Measurements from ENCODE around the gene CACNA1S.

DNA sequence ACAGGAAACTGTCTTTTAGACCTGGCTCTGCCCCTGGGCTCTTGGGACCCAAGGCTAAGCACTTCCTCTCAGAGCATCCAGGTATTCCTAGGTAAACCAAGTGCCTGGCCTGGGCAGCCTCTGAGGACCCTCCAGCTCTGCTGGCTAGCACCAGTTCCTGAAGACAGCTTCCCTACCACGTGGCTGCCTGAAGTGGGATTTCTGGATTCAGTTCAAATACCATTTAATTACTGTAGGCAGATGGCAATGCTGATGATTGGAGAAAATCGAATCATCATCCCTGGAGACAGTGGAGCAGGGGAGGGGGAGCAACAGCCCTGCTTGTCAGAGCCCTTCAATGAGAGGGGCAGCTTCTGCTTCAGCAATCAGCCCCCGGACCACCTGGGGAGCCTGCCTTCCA, 100.6 kb downstream of the CACNA1S start:
- TF ChIP-seq POLR2A (IDR thresholded peaks at IDR 0.05; ENCODE audit: low read depth, low read length) (no peak), USF2 (IDR thresholded peaks at IDR 0.05; ENCODE audit: low read depth, low read length) (no peak), SMC3 (IDR thresholded peaks at IDR 0.05; ENCODE audit: low read depth, low read length) (no peak), RAD21 (IDR thresholded peaks at IDR 0.05; ENCODE audit: low read length) (no peak), CHD1 (IDR thresholded peaks at IDR 0.05; ENCODE audit: low read depth, low read length) (no peak), MAZ (IDR thresholded peaks at IDR 0.05; ENCODE audit: borderline replicate concordance, low read depth, low read length) (no peak), MAFK (IDR thresholded peaks at IDR 0.05; ENCODE audit: low read depth, low read length) (no peak), MXI1 (IDR thresholded peaks at IDR 0.05; ENCODE audit: borderline replicate concordance, low read depth, low read length) (no peak), RFX5 (IDR thresholded peaks at IDR 0.05; ENCODE audit: low read depth, low read length) (no peak), RCOR1 (IDR thresholded peaks at IDR 0.05; ENCODE audit: insufficient replicate concordance, low read length) (no peak)
- TF ChIP-seq, protein P1, sequence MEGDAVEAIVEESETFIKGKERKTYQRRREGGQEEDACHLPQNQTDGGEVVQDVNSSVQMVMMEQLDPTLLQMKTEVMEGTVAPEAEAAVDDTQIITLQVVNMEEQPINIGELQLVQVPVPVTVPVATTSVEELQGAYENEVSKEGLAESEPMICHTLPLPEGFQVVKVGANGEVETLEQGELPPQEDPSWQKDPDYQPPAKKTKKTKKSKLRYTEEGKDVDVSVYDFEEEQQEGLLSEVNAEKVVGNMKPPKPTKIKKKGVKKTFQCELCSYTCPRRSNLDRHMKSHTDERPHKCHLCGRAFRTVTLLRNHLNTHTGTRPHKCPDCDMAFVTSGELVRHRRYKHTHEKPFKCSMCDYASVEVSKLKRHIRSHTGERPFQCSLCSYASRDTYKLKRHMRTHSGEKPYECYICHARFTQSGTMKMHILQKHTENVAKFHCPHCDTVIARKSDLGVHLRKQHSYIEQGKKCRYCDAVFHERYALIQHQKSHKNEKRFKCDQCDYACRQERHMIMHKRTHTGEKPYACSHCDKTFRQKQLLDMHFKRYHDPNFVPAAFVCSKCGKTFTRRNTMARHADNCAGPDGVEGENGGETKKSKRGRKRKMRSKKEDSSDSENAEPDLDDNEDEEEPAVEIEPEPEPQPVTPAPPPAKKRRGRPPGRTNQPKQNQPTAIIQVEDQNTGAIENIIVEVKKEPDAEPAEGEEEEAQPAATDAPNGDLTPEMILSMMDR (conservative IDR thresholded peaks at IDR 0.05; ENCODE audit: low read depth, low read length), result no peak

All from IMR-90 (cell line).